ENCODE measurements around the gene EXOC6B. TPM values are rescaled to one million over a fixed set of nuclear protein-coding genes. Genes with fewer than 3 reads are reported as not detected.

EXOC6B gene
- total and polyA plus RNA-seq, 9 of the 15 experiments (the other 6 are each of a cell fraction or from before 2014, with no cell fraction given): 0.28 to 4.2 (median 2.0) TPM

DNA sequence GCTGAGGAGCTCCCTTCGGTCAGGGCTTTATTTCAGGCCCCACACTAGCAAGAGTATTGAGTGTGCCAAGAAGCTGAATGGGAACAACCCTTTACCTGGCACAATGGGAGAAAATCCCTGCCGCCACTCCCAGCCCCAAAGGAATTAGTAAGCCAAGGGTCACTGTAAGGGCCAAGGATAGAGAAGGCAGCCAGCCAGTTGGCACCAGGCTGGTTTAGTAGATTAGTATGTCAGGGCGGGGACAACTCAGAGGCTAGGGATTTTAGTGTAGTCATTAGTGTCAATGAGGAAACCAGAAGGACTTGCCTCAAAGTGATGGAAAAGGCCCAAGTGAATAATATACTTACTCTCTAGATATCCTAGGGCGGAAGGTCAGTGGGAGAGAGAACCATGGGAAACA, 643.3 kb downstream of the EXOC6B start:
- ChIA-PET POLR2A (no interaction called here), CTCF (ENCODE audit: low intra/inter-chr PET ratio) (no interaction called here)
- intact Hi-C loops (cut with micrococcal nuclease): no loop called here
- TF ChIP-seq CREB1 (IDR thresholded peaks at IDR 0.05) (no peak), CREB1 (CRISPR knock-in tag; IDR thresholded peaks at IDR 0.05) (no peak), TCF7L2 (IDR thresholded peaks at IDR 0.05; ENCODE audit: low read depth, low read length) (no peak), ZFP36 (IDR thresholded peaks at IDR 0.05; ENCODE audit: low read depth, low read length, partially characterized antibody) (no peak), CCNT2 (IDR thresholded peaks at IDR 0.05; ENCODE audit: borderline replicate concordance, extremely low read depth, insufficient read length, low read depth, low read length) (no peak)
- TF ChIP-seq, protein P1, sequence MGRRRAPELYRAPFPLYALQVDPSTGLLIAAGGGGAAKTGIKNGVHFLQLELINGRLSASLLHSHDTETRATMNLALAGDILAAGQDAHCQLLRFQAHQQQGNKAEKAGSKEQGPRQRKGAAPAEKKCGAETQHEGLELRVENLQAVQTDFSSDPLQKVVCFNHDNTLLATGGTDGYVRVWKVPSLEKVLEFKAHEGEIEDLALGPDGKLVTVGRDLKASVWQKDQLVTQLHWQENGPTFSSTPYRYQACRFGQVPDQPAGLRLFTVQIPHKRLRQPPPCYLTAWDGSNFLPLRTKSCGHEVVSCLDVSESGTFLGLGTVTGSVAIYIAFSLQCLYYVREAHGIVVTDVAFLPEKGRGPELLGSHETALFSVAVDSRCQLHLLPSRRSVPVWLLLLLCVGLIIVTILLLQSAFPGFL (CRISPR knock-in tag; IDR thresholded peaks at IDR 0.05): no peak
- in situ Hi-C loops (cut with MboI): no loop called here
- Histone ChIP-seq H3K27ac (ENCODE audit: extremely low read depth, low read depth, low read length) (no peak overlapping the region), H2AFZ (ENCODE audit: low read depth, low read length) (no peak overlapping the region), H3K79me2 (ENCODE audit: control insufficient read depth, insufficient read depth, low read length) (no peaks in the 10 kb centered on the region), H3K4me2 (ENCODE audit: insufficient read depth, low read length) (no peak overlapping the region), H3K9ac (ENCODE audit: insufficient read depth in 1 of 2, low read depth in 2 of 2, low read length in 2 of 2) (no peak overlapping the region), H3K4me3 (no peak overlapping the region), H4K20me1 (replicated peaks; ENCODE audit: control insufficient read depth, insufficient read depth, low read length) (no peaks in the 10 kb centered on the region), H3K9me1 (ENCODE audit: control insufficient read depth, insufficient read depth, low read length) (no peaks in the 10 kb centered on the region), H3K36me3 (ENCODE audit: control insufficient read depth, insufficient read depth, low read length) (no peaks in the 10 kb centered on the region), H3K9me3 (replicated peaks; ENCODE audit: control insufficient read depth, insufficient read depth, low read depth, low read length) (no peaks in the 10 kb centered on the region), H3K27me3 (ENCODE audit: control insufficient read depth in 2 of 2, insufficient read depth in 2 of 2, low read length in 2 of 2) (no peaks in the 10 kb centered on the region), H3K4me1 (replicated peaks in 1 of 2; ENCODE audit: control insufficient read depth in 2 of 2, insufficient read depth in 2 of 2, low read length in 2 of 2) (no peaks in the 10 kb centered on the region)
- BruUV-seq (replicated peaks): no TSS peak
- no peak for FAIRE-seq
- WGBS (ENCODE audit: insufficient coverage, low coverage, missing lambda C conversion rate): 4% methylated on average over 4 of the region's 4 CpGs
- DNase-seq (ENCODE audit: extremely low read depth in 1 of 4, low spot score in 3 of 4): no peak
- ATAC-seq: no peak

Data from K562 (cell line).